WTC11 (cell line): ENCODE results near the gene TMED3. TPM values are rescaled to one million over a fixed set of nuclear protein-coding genes. Genes with fewer than 3 reads are reported as not detected.

ENCODE experiments used
- ATAC-seq: fragments of 200-7000 bp; cut with Tn5 transposase; 2 replicates; pipeline ENCODE4 v1.10.0; 2021; ENCODE audit warnings: mild to moderate bottlenecking, moderate library complexity
- CTCF ChIA-PET: fragments of 300-600 bp; sonication (Branson Sonifier 250); formaldehyde crosslinking; loops from one replicate; lab custom pipeline; 2021; ENCODE audit warnings: antibody characterized with exemption; lab: Charles Lee
- POLR2A ChIA-PET: fragments of 350-600 bp; sonication (Branson Sonifier 250); formaldehyde crosslinking; loops from one replicate; lab custom pipeline; 2021; ENCODE audit warnings: antibody characterized with exemption; lab: Charles Lee
- DNase-seq: peaks from one replicate; pipeline ENCODE4 v3.0.0; 2021; ENCODE audit warnings: low spot score
- H3K27ac Mint-ChIP-seq: 2 replicates; pipeline ENCODE4 v1.8.0; 2021; ENCODE audit warnings: mixed read lengths
- H3K27me3 Mint-ChIP-seq: 2 replicates; pipeline ENCODE4 v1.8.0; 2021; ENCODE audit warnings: low read depth, mild to moderate bottlenecking, moderate library complexity, mixed read lengths
- H3K36me3 Mint-ChIP-seq: 2 replicates; pipeline ENCODE4 v1.8.0; 2021; ENCODE audit warnings: mixed read lengths
- H3K4me1 Mint-ChIP-seq: 2 replicates; pipeline ENCODE4 v1.8.0; 2022; ENCODE audit warnings: mixed read lengths
- H3K4me3 Mint-ChIP-seq: 2 replicates; pipeline ENCODE4 v1.8.0; 2021; ENCODE audit warnings: mild to moderate bottlenecking, moderate library complexity, mixed read lengths
- H3K9me3 Mint-ChIP-seq: 2 replicates; pipeline ENCODE4 v1.8.0; 2021; ENCODE audit warnings: mixed read lengths
- CREM ChIP-seq: sonication (generic); formaldehyde crosslinking; IDR thresholded peaks from 2 replicates; pipeline ENCODE4 v1.8.1; 2022; ENCODE audit warnings: mild to moderate bottlenecking, missing genetic modification reagents, moderate library complexity
- GTF2I ChIP-seq: fragments of 250-450 bp; sonication (Bioruptor Pico); conservative IDR thresholded peaks from 2 replicates; pipeline ENCODE4 v1.4.0; 2021; ENCODE audit warnings: mild to moderate bottlenecking
- NFATC4 ChIP-seq: fragments of 250-450 bp; sonication (Bioruptor Pico); IDR thresholded peaks from 2 replicates; pipeline ENCODE4 v1.9.0; 2021; ENCODE audit warnings: mild to moderate bottlenecking
- NR1H2 ChIP-seq: sonication (generic); formaldehyde crosslinking; IDR thresholded peaks from 2 replicates; pipeline ENCODE4 v1.9.0; 2021; ENCODE audit warnings: mild to moderate bottlenecking, moderate library complexity, missing genetic modification reagents
- NR2C2 ChIP-seq: sonication (generic); formaldehyde crosslinking; IDR thresholded peaks from 2 replicates; pipeline ENCODE4 v1.8.0; 2022; ENCODE audit warnings: mild to moderate bottlenecking, missing genetic modification reagents
- SOX15 ChIP-seq: fragments of 250-450 bp; sonication (Bioruptor Pico); IDR thresholded peaks from 2 replicates; pipeline ENCODE4 v1.9.0; 2021; ENCODE audit warnings: mild to moderate bottlenecking
- SP1 ChIP-seq: sonication (generic); formaldehyde crosslinking; conservative IDR thresholded peaks from 2 replicates; pipeline ENCODE4 v1.8.1; 2022; ENCODE audit warnings: missing genetic modification reagents
- TEAD1 ChIP-seq: sonication (generic); formaldehyde crosslinking; IDR thresholded peaks from 2 replicates; pipeline ENCODE4 v1.8.0; 2022; ENCODE audit warnings: mild to moderate bottlenecking, missing genetic modification reagents
- TEAD4 ChIP-seq: sonication (generic); formaldehyde crosslinking; IDR thresholded peaks from 2 replicates; pipeline ENCODE4 v1.8.0; 2022; ENCODE audit warnings: mild to moderate bottlenecking, missing genetic modification reagents
- ZBTB21 ChIP-seq: sonication (generic); formaldehyde crosslinking; IDR thresholded peaks from 2 replicates; pipeline ENCODE4 v1.8.1; 2023; ENCODE audit warnings: mild to moderate bottlenecking, missing genetic modification reagents, borderline replicate concordance
- ZNF671 ChIP-seq: fragments of 250-450 bp; sonication (Bioruptor Pico); IDR thresholded peaks from 2 replicates; pipeline ENCODE4 v1.8.0; 2021; ENCODE audit warnings: mild to moderate bottlenecking
- total RNA-seq: library from RNA; stranded (reverse); gene quantifications from 3 replicates; pipeline ENCODE4 v1.2.3, GENCODE V29; 2021
- TF ChIP-seq, protein P1 (sequence below): sonication (generic); formaldehyde crosslinking; IDR thresholded peaks from 2 replicates; pipeline ENCODE4 v1.8.0; 2022; ENCODE audit warnings: mild to moderate bottlenecking, missing genetic modification reagents
- TF ChIP-seq, protein P2 (sequence below): sonication (generic); formaldehyde crosslinking; IDR thresholded peaks from 2 replicates; pipeline ENCODE4 v1.8.0; 2022; ENCODE audit warnings: missing genetic modification reagents
- TF ChIP-seq, protein P3 (sequence below): sonication (generic); formaldehyde crosslinking; IDR thresholded peaks from 2 replicates; pipeline ENCODE4 v1.8.1; 2023; ENCODE audit warnings: mild to moderate bottlenecking, moderate library complexity, missing genetic modification reagents
- TF ChIP-seq, protein P4 (sequence below): fragments of 250-450 bp; sonication (Bioruptor Pico); IDR thresholded peaks from 2 replicates; pipeline ENCODE4 v1.9.0; 2021; ENCODE audit warnings: moderate library complexity, mild to moderate bottlenecking, inconsistent platforms, borderline replicate concordance
- TF ChIP-seq, protein P5 (sequence below): sonication (generic); formaldehyde crosslinking; IDR thresholded peaks from 2 replicates; pipeline ENCODE4 v1.8.0; 2022; ENCODE audit warnings: mild to moderate bottlenecking, missing genetic modification reagents
- TF ChIP-seq, protein P6 (sequence below): sonication (generic); formaldehyde crosslinking; IDR thresholded peaks from 2 replicates; pipeline ENCODE4 v1.8.1; 2022; ENCODE audit warnings: mild to moderate bottlenecking, missing genetic modification reagents, moderate library complexity, borderline replicate concordance
- TF ChIP-seq, protein P7 (sequence below): sonication (generic); formaldehyde crosslinking; IDR thresholded peaks from 2 replicates; pipeline ENCODE4 v1.8.1; 2022; ENCODE audit warnings: missing genetic modification reagents, borderline replicate concordance

Gene TMED3
- total RNA-seq, 1 experiment from 2014 or later = 51.2 TPM

DNA sequence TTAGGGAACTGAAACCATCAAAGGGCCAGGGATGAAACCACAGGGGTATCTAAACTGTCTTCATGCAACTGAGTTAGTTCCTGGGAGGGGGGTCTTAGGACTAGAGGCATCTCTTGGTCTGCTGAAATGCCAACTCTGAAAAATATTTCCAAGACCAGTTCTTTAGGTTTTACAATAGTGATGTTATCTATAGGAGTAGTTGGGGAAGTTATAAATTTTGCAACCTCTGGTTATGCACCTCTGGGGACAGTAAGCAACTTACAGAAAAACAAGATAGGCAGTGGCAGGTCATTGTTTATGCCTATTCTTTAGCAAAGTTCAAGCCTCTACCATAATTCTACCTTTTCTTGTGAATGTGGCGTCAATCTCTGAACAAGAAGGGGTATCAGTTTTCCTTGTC, 60.7 kb downstream of the TMED3 start:
- Mint-ChIP-seq H3K9me3 (peaks cover 16% of the 10 kb centered on the region), H3K27ac (no peak overlapping the region), H3K4me1 (peaks cover 69% of the 10 kb centered on the region), H3K27me3 (peaks cover 5% of the 10 kb centered on the region), H3K36me3 (peaks cover 7% of the 10 kb centered on the region), H3K4me3 (no peak overlapping the region)
- DNase-seq = no peak
- ATAC-seq = no peak
- TF ChIP-seq GTF2I (CRISPR knock-in tag) (no peak), NR2C2 (CRISPR knock-in tag) (no peak)
- TF ChIP-seq, all 79 proteins: peak for 0
- POLR2A ChIA-PET = no interaction called here
- CTCF ChIA-PET = no interaction called here

DNA sequence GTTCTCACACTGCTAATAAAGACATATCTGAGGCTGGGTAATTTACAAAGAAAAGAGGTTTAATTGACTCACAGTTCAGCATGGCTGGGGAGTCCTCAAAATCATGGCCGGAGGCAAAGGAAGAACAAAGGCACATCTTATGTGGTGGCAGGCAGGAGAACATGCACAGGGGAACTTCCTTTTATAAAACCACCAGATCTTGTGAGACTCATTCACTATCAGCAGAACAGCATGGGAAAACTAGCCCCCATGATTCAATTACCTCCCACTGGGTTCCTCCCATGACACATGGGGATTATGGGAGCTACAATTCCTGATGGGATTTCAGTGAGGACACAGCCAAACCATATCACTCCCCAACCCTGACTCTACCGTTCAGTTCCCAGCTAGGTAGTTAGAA, 61.5 kb downstream of the TMED3 start:
- TF ChIP-seq CREM (CRISPR knock-in tag) (no peak), NR1H2 (CRISPR knock-in tag) (no peak), ZBTB21 (CRISPR knock-in tag) (no peak), TEAD4 (CRISPR knock-in tag) (no peak), TEAD1 (CRISPR knock-in tag) (no peak), SP1 (CRISPR knock-in tag) (no peak), ZNF671 (no peak), SOX15 (CRISPR knock-in tag) (no peak), GTF2I (CRISPR knock-in tag) (no peak), NFATC4 (CRISPR knock-in tag) (no peak)
- TF ChIP-seq, protein P1, sequence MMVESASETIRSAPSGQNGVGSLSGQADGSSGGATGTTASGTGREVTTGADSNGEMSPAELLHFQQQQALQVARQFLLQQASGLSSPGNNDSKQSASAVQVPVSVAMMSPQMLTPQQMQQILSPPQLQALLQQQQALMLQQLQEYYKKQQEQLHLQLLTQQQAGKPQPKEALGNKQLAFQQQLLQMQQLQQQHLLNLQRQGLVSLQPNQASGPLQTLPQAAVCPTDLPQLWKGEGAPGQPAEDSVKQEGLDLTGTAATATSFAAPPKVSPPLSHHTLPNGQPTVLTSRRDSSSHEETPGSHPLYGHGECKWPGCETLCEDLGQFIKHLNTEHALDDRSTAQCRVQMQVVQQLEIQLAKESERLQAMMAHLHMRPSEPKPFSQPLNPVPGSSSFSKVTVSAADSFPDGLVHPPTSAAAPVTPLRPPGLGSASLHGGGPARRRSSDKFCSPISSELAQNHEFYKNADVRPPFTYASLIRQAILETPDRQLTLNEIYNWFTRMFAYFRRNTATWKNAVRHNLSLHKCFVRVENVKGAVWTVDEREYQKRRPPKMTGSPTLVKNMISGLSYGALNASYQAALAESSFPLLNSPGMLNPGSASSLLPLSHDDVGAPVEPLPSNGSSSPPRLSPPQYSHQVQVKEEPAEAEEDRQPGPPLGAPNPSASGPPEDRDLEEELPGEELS = no peak
- TF ChIP-seq, protein P2, sequence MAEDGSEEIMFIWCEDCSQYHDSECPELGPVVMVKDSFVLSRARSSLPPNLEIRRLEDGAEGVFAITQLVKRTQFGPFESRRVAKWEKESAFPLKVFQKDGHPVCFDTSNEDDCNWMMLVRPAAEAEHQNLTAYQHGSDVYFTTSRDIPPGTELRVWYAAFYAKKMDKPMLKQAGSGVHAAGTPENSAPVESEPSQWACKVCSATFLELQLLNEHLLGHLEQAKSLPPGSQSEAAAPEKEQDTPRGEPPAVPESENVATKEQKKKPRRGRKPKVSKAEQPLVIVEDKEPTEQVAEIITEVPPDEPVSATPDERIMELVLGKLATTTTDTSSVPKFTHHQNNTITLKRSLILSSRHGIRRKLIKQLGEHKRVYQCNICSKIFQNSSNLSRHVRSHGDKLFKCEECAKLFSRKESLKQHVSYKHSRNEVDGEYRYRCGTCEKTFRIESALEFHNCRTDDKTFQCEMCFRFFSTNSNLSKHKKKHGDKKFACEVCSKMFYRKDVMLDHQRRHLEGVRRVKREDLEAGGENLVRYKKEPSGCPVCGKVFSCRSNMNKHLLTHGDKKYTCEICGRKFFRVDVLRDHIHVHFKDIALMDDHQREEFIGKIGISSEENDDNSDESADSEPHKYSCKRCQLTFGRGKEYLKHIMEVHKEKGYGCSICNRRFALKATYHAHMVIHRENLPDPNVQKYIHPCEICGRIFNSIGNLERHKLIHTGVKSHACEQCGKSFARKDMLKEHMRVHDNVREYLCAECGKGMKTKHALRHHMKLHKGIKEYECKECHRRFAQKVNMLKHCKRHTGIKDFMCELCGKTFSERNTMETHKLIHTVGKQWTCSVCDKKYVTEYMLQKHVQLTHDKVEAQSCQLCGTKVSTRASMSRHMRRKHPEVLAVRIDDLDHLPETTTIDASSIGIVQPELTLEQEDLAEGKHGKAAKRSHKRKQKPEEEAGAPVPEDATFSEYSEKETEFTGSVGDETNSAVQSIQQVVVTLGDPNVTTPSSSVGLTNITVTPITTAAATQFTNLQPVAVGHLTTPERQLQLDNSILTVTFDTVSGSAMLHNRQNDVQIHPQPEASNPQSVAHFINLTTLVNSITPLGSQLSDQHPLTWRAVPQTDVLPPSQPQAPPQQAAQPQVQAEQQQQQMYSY (CRISPR knock-in tag) = no peak
- TF ChIP-seq, protein P3, sequence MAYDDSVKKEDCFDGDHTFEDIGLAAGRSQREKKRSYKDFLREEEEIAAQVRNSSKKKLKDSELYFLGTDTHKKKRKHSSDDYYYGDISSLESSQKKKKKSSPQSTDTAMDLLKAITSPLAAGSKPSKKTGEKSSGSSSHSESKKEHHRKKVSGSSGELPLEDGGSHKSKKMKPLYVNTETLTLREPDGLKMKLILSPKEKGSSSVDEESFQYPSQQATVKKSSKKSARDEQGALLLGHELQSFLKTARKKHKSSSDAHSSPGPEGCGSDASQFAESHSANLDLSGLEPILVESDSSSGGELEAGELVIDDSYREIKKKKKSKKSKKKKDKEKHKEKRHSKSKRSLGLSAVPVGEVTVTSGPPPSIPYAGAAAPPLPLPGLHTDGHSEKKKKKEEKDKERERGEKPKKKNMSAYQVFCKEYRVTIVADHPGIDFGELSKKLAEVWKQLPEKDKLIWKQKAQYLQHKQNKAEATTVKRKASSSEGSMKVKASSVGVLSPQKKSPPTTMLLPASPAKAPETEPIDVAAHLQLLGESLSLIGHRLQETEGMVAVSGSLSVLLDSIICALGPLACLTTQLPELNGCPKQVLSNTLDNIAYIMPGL (CRISPR knock-in tag) = no peak
- TF ChIP-seq, protein P4, sequence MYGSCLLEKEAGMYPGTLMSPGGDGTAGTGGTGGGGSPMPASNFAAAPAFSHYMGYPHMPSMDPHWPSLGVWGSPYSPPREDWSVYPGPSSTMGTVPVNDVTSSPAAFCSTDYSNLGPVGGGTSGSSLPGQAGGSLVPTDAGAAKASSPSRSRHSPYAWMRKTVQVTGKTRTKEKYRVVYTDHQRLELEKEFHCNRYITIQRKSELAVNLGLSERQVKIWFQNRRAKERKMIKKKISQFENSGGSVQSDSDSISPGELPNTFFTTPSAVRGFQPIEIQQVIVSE (CRISPR knock-in tag) = no peak
- TF ChIP-seq, protein P5, sequence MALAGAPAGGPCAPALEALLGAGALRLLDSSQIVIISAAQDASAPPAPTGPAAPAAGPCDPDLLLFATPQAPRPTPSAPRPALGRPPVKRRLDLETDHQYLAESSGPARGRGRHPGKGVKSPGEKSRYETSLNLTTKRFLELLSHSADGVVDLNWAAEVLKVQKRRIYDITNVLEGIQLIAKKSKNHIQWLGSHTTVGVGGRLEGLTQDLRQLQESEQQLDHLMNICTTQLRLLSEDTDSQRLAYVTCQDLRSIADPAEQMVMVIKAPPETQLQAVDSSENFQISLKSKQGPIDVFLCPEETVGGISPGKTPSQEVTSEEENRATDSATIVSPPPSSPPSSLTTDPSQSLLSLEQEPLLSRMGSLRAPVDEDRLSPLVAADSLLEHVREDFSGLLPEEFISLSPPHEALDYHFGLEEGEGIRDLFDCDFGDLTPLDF (CRISPR knock-in tag) = no peak
- TF ChIP-seq, protein P6, sequence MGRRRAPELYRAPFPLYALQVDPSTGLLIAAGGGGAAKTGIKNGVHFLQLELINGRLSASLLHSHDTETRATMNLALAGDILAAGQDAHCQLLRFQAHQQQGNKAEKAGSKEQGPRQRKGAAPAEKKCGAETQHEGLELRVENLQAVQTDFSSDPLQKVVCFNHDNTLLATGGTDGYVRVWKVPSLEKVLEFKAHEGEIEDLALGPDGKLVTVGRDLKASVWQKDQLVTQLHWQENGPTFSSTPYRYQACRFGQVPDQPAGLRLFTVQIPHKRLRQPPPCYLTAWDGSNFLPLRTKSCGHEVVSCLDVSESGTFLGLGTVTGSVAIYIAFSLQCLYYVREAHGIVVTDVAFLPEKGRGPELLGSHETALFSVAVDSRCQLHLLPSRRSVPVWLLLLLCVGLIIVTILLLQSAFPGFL (CRISPR knock-in tag) = no peak
- TF ChIP-seq, protein P7, sequence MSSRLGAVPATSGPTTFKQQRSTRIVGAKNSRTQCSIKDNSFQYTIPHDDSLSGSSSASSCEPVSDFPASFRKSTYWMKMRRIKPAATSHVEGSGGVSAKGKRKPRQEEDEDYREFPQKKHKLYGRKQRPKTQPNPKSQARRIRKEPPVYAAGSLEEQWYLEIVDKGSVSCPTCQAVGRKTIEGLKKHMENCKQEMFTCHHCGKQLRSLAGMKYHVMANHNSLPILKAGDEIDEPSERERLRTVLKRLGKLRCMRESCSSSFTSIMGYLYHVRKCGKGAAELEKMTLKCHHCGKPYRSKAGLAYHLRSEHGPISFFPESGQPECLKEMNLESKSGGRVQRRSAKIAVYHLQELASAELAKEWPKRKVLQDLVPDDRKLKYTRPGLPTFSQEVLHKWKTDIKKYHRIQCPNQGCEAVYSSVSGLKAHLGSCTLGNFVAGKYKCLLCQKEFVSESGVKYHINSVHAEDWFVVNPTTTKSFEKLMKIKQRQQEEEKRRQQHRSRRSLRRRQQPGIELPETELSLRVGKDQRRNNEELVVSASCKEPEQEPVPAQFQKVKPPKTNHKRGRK = no peak
- H3K4me3 Mint-ChIP-seq = no peak overlapping the region
- H3K36me3 Mint-ChIP-seq = peaks cover 7% of the 10 kb centered on the region
- peaks cover 23% of the 10 kb centered on the region for H3K9me3 Mint-ChIP-seq
- ATAC-seq (no peak), DNase-seq (no peak)
- peaks cover 5% of the 10 kb centered on the region for H3K27me3 Mint-ChIP-seq
- peaks cover 69% of the 10 kb centered on the region for H3K4me1 Mint-ChIP-seq
- CTCF ChIA-PET = interaction anchor here (1.1 to 1.3 kb wide), 2 partner anchors 9 to 223 kb away, joined by 4 to 5 read pairs; no protein-coding TSS in a partner anchor
- H3K27ac Mint-ChIP-seq = no peak overlapping the region
- POLR2A ChIA-PET = no interaction called here
